HG02970 (cell line): ENCODE data around the gene CFAP92.
"Not testable (repeated sequence)": the region's sequence is repeated elsewhere in the genome, so short reads cannot be mapped to it uniquely, and the experiment has no call there.

Experiments
- ATAC-seq: cut with Tn5 transposase; IDR thresholded peaks from one replicate; pipeline ENCODE4 v1.9.1; 2021; ENCODE audit warnings: mild to moderate bottlenecking, moderate library complexity, moderate number of reproducible peaks; ENCODE audit not compliant: unreplicated experiment, low FRiP score

CFAP92 gene

DNA sequence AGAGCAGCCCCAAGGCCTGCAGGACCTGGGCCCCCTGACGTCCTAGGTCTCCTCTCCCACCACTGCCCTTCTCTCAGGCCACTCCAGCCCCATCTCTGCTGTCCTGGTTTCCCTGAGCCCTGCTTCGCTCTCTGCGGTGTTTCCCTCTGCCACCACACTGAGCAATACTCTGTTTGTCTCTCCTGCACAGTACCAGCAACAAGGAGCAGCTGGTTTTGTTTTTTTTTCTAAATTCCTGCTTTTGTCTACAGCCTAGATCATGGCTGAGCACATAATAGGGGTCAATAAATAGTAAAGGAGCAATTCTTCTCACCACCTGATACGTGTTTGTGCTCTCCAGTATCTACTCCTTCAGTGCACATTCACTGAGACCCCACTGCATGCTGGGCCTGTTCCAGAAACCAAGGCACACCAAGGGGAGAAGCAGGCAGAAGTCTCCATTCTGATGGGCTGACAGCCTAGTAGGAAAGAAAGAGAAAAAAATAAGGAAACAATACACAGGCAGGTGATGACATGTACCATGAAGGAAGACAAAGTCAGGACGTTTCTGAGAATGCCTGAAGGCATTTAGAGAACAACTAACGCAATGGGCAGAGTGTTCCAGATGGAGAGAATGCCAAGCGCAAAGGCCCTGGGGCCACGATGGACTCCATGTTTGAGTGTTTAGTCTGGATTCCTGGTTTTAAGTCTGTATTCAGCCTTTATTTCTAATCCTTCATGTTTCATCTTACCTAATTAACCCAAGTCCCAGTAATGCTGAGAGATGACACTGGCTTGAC, 120.4 kb downstream of the CFAP92 start:
- no peak for ATAC-seq

GRCh38 chr3:128872744-128873143, 121.1 kb downstream of the CFAP92 start:
- ATAC-seq: no peak

DNA sequence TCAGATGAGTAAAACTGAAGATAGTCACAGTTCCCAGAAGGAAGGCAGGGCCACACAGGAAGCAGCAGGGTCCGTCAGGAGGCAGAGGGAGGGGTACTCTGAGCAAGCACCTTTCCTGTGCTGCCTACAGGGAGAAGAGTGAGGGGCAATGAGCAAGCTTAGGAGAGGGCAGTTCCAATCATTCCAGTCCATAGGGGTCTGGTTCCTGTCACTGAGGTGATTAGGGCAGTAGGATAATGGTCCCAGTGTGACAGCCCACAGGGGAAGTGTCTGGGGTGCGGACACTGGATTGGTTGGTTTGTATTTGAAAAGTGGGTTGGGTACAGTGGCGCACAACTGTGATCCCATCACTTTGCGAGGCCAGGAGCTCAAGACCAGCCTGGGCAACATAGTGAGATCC, 121.6 kb downstream of the CFAP92 start:
- ATAC-seq: no peak

DNA sequence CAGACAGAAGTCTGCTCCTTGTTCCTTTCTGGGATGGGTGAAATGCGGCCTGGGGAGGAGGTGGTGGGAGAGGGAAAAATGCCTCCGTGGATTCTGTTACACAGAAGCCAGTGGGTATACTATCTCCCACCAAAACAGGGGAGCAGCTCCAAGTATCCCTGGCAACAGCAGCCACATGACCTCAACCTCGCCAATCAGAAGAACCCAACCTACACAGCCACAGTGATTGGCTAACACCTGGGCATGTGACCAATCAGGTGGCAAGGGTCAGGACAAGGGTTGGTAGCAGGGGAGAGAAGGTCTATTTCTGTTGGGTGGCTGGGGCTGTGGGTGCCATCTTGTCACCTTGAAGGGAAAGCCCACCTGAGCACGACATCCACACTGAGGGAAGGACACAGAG, 123.5 kb downstream of the CFAP92 start:
- ATAC-seq: no peak

DNA sequence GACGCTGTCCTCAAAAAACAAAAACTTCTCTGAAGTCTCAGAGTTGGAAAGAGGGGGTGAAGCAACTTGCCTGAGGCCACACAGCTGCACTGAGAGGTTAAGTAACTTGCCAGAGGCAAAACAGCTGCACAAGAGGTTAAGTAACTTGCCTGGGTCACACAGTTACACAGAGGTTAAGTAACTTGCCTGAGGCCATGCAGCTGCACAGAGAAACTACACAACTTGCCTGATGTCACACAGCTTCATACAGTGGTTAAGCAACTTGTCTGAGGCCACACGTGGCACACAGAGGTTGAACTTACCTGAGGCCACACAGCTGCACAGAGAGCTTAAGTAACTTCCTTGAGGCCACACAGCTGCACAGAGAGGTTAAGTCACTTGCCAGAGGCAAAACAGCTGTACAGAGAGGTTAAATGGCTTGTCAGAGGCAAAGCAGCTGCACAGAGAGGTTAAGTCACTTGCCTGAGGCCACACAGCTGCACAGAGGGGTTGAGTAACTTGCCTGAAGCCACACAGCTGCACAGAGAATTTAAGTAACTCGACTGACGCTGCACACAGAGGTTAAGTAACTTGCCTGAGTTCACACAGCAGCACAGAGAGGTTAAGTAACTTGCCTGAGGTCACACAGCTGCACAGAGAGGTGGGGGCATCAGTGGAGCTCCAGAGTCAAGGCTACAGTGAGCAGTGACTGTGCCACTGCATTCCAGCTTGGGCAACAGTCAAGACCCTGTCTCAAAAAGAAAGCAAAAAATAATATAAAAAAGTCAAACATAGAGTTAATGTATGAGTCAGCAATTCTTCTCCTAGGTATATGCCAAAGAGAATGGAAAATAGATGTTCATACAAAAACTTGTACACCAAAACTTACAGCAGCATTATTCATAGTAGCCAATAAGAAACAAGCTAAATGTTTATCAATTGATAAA, 126.4 kb downstream of the CFAP92 start:
- ATAC-seq: no peak

DNA sequence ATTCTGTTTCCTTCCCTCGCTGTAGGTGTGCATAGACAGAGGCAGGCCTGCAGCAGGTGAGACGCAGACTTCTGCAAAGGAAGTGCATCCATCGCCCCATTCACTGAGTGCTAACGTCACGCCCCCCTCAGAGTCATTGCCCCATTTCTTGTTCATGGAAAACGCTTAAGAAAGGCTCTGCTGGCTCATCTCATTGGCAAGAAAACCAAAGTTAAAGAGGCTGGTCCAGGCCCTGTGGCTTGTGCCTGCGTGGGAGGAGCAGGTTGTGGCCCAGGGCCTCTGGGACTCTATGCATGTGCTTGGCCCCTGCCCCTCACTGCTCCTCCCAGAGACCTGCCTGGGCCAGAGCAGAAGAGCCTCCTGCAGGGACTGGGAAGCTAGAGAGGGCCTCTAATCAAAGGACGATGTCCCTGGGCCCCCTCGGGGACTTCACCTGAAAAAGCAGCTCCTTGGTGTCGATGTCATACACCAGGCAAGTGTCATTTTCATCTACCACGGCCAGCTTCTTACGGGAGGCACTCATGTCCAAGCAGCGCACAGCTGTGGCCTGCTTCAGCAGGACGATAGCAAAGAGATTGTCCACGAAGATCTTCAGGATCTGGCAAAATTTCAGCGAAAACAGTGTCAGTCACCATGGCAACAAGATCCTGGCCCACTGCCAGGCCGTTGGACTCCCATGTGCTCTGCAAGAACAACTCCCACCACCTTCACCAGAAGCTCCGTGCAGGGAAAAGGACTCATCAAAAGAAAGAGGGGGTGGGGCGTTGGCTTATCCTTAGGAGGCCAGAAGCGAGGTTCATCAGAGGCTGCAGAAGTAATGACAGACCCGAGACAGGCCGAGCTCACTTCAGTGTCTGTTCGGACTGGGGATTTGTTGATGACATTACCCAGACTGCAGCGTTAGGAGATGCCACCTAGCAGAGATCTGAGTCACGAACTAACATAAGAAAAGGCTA, 128.7 kb downstream of the CFAP92 start:
- not testable (repeated sequence) for ATAC-seq

DNA sequence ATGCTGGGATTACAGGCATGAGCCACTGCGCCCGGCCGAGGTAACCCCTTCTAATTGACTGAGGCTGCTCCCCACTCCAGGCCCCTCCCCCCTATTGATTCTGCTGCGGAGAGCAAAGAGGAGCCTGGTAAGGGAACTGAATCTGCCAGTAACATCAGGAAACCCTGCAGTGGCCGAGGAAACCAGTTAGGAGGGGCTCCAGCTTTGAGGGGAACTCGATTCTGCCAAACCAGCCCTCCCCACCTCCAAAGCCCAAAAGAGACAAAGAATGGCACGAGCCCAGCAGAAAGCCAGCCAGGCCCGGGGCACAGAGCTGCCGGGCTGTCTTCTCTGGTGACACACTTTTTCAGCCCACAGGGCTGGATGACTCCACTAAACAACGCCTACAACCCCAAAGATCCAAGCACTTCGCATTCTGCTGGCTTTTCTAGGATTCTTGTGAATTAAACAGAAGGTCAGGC, 129.5 kb downstream of the CFAP92 start:
- ATAC-seq: no peak

- ATAC-seq: no peak
These were observed 130.3 kb downstream of the CFAP92 start for GRCh38 chr3:128863560-128863959.

GRCh38 chr3:128861491-128861890, 132.4 kb downstream of the CFAP92 start:
- no peak for ATAC-seq
